Stimulated activated CD8-positive, alpha-beta memory T cell treated with anti-CD3 and anti-CD28 coated beads, Interleukin-2, amount 100 ng/mL, for 1 hour (primary cell): ENCODE measurements around the gene CPEB2.

Source experiments
- DNase-seq, 2 donors: peaks; one replicate each; pipeline ENCODE4 v3.0.0-alpha.2; 2020; ENCODE audit warnings: low read depth in 2 of 2

Gene CPEB2

GRCh38 chr4:15010038-15010585 lies 7.8 kb downstream of the CPEB2 start:
- no peak for DNase-seq

DNA sequence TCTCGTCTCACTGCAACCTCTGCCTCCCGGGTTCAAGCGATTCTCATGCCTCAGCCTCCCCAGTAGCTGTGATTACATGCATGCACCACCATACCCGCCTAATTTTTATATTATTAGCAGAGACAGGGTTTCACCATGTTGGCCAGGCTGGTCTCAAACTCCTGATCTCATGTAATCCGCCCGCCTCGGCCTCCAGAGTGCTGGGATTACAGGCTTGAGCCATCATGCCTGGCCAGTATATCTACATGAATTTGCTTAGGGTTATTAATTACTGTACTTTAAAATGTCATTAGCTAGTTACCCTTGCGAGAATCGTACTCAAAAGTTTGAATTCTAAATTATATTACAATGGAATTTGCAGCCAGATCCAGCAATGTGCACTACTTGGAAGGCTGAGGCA lies 8.9 kb downstream of the CPEB2 start:
- no peak for DNase-seq

DNA sequence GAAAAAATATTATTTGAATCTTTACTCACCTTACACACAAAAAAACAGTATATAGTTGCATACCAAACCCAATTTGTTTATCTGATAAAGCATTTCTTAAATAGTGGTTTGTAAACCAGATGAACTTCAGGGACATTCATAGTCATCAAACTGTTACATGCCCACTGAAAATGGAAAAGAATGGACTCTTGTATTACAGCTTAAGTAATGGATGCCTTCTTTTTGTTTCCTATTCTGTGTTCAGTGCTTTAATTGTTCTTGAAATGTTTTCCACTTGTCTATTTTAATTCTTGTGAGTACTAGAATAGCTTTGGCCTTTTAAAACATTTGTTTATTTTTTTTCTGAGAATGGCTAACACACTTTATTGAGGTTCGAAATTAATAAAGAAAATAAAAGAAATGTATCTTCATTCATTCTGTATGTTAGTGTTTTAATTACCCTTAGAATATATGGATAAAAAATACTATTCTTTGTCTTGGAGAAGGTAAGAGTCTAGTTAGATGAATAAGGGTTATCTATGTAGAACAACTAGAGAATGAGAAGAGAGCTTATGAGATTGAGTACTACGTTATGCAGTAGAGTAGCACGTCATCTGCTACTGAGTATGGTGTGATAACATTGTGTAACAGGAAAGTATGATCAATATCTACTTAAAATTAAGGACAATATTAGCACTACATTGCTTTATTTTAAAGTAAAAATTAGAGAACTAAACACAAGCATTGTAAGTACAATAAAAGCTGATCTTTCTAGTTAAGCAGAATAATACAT lies 9.9 kb downstream of the CPEB2 start:
- DNase-seq: no peak

DNA sequence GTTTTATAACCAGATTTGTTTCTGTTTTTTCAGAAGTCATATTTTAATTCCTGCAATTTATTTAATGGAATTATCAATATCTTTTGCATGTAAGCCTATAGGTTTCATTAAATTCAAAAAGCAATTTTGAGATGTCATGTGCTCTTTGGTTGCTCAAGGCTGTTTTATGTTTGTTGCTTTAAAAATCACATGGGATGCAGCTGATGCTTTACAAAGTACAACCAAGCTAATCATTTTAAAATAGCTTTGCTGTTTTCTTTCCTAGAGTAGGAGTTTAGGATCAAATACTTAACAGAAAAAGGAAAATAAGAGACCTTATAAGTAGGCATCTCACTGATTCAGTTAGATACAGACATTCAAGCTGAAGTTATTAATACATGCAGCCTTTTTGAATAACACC lies 11.3 kb downstream of the CPEB2 start:
- DNase-seq: no peak

DNA sequence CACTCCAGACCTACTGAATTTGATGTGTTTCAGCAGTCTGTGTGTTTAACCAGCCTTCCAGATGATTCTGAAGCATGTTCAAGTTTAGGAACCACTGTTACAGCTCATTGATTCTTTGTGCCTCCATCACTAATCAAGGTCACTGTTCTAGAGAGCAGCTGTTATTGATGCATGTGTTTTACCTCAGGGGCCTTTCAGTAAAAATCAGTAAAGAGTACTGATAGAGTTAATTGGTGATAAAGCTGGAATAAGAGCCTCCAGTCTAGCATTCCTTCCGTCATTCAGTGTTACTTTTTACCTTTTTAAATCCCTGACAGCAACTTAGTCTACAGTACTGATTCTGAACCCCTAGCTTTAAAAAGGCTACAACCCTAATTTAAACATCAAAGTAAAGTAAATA lies 12.9 kb downstream of the CPEB2 start:
- DNase-seq: no peak

DNA sequence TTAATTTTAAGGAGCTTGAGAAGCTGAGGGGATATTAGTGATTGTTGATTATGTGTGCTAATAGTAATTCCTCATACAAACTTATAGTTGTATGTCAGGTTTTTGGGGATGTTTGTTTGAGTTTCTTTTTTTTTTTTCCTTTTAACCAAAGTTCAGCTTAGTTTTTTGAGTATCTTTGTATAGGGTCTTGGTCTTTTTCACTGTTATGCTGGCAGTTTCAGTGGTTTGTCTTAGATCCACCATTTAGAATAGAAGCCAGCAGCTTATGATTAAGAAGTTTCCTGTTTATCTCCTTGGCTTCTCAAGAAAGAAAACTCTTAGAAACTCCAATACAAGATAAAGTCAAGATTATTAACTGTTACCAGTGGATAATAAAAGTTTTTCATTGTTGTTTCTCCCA lies 16.1 kb downstream of the CPEB2 start:
- no peak for DNase-seq

DNA sequence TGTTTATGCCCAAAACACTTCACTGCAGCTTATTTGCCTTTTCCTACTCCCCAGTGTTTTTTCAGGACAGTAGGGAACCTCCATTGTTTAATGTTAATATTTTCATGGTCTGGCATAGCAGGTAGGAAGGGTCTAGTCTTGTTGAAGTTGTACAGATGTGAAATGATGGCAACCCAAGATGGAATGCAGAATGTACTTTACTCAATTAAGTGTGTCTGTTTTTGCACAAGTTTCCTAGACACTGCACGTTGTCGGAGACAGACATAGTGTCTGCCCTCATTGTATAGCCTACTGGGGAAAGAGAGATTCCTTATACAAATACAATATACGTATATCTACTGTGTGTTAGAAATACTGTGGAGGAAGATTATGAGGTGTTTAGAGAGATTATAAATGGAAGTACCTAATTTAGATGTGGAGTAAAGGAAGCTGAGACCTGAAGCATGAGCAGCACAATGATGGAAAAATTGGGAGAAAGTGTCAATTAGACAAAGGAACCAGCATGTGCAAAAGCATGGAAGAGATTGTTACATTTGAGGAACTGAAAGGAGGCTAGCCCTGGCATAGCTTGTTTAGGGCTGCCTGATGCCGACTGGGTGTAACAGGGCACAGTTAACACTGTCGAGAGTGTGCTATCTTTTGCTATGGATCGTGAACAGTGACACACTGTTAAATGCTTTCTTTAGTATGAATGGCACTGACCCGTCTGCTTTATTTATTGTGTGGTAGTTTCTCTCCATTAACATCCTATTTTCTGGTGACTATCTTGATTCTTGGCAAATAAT lies 18.4 kb downstream of the CPEB2 start:
- DNase-seq: no peak

GRCh38 chr4:15021311-15021710 lies 19.0 kb downstream of the CPEB2 start:
- DNase-seq: no peak

DNA sequence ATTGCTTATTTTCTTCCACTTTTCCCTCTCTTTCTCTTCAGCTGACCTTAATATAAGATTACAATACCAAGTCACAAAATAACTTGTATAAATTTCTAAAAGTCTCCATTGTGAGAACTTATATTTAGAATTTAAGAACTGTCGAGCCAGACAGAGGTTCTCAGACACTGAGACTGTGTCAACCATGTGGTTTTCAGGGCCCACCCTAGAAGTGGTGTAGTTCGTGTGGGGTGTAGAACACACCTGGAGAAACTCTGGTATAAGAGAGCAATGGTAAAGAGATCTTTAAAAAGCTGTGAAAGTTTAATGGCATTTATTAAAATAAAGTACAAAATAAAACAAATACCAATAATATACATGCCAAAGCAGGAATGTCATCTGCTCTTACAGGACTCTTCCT lies 19.7 kb downstream of the CPEB2 start:
- no peak for DNase-seq

- no peak for DNase-seq
These were observed 22.1 kb downstream of the CPEB2 start for GRCh38 chr4:15024386-15024785.

DNA sequence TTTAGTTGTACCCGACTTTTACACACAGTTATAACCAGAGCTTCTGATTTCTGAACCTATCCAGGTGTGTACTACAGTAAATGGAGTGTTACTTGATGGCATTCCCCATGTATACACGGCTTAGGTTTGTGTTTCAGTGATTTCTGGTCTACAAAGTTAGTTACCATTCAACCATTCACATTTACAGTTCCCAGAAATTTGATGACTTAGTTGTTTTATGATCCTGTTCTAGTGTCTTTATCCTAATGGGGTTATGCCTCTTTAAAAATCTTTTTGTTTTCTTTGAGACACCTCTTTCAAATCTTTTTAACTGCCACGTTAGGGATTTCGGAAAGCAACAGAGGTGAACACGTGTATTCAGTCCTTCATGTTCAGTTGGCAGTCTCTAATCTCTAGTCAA lies 23.4 kb downstream of the CPEB2 start:
- no peak for DNase-seq

DNA sequence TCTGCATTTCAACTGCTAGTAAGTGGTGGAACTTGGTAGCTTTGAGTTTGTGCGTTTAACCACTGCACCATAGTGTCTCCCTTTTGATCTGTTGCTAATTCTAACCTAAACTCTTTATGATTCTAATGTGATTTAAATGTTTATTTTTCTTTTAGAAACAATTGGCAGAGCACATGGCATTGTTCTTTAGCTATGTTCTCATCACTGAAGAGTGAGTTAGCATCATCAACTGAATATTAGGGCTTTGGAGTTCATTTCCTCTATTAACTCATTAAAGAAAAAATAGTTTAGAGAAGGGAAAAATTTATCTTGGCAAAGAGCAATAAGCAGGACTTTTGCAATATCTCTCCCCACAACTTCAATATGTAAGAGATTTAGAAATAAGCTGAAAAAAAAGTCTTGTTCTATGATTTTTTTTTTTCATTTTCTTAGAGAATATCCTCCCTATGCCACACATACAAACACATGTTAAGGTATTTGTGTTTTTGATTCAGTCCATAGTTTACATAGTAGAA lies 25.7 kb downstream of the CPEB2 start:
- no peak for DNase-seq

DNA sequence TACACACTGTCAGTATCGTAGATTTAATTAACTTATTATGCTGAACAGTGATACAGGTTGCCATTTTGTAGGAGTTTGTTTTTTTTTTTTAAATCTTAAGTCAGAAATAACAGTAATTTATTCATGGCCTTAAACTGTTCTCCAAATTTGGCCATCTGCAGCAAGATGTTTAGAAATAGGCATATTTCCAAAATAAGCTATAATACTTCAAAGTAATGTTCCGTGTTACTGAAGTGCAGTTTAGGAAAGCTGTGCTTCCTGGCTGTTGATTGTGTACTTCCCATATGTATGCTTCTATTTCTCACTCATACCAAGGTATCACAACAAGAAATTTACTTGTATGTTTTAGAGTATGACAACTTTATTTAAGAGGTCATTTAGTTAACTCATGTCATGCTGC lies 28.9 kb downstream of the CPEB2 start:
- DNase-seq: no peak

DNA sequence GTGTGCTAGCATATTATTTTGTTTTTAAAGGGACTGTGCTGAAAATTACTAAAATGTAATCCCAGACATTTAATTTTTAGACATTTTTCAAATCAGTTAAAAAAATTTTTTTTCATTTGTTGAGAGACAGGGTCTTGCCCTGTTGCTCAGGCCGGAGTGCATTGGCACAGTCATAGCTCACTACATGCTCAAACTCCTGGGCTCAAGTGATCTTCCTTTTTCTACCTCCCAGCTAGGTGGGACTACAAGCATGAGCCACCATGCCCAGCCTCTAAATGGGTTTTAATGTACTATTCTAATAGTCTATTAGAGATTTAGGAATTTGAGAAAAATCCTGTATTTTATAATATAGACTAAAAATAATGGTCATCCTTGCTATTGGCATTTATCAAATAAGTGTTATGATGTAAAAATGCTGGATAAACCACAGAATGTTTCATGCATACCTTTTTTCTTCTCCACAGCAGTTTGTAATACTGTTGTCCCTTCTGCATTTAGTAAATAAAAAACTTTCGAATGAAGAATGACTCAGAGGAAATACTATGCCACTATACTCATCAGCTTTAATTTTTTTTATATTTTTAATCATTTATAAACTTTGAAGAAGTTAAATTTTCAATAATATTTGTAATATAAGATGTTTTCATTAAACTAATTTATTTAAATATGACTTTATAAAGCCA lies 29.9 kb downstream of the CPEB2 start:
- no peak for DNase-seq

GRCh38 chr4:15034071-15034764 lies 31.9 kb downstream of the CPEB2 start:
- DNase-seq: no peak

GRCh38 chr4:15035159-15035558 lies 32.9 kb downstream of the CPEB2 start:
- DNase-seq: no peak

GRCh38 chr4:15037923-15038541 lies 35.8 kb downstream of the CPEB2 start:
- no peak for DNase-seq

GRCh38 chr4:15040916-15041463 lies 38.7 kb downstream of the CPEB2 start:
- DNase-seq: no peak

GRCh38 chr4:15042529-15043167 lies 40.4 kb downstream of the CPEB2 start:
- DNase-seq: no peak

DNA sequence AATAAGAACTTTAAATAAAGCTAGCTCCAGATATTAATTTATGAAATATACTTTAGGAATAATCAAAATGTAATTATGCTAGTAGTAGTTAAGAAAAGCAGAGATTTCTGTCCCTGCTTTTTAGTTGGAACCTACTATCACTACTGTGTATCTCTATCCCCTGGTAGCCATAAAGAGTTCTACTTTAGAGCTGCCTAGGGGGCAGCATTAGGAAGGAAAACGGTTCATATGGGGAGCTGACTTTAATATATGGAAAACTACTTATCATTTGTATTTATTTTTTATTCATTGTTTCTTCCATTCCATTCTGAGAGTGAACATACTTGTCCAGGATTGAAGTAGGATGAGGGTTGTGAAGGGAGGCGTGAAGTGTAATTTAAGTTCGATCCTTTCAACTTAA lies 40.9 kb downstream of the CPEB2 start:
- DNase-seq: no peak
